ENCODE data around the gene PDLIM5.
A peak's percentile ranks its signal among the peaks of the same experiment; 100 is the strongest.

The PDLIM5 gene

DNA sequence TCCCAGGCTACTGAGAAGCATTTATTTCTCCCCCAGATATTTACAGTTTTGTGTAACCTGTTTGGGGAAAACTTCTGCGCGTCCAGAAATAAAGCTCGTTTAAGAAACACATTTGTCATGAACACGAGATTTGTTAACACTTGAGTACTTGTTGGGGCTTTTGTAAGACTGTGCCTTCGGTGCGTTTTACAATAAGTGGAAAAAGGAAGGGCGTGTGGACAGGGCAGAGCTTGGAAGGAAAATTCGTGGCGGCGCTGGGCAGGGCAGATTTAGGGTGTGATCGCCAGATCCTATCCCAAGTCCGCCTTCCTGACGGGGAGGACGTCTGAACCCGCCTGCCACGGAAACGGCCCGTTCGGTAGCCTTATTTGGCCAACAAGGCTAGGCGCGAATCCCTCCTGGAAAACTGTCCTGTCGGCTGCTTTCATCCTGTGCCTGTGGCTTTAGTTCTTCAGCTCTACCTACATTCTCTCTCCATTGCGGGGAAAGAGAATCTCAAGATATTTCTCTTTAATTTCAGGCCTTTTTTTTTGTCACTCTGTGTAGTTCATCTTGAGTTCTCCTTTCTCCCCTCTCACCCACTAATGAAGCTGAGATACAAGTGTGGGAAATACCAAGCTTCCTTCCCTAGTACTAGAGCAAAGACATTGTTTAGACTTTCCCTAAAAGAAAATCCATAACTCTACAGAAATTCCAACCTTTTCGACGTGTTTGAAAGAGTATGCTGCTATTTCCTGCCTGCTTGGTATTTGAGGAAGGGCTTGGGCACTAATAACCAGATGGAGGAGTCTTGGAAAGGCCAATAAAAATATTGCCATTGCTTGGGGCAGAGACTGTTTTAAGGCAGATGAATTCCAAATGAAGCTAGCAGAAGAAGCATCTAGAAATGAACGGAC, 982 bp downstream of the PDLIM5 start:
- peak; percentile 24 for FAIRE-seq
- no peak for TF ChIP-seq TAF1 (IDR thresholded peaks at IDR 0.05; ENCODE audit: borderline replicate concordance, low read depth, low read length)
- no peak for TF ChIP-seq POLR2A (IDR thresholded peaks at IDR 0.05; ENCODE audit: low read depth, low read length)
- no peak for TF ChIP-seq POLR2AphosphoS5 (IDR thresholded peaks at IDR 0.05; ENCODE audit: low read depth, low read length)
- no peak for DNase-seq (ENCODE audit: insufficient read length)

- DNase-seq (ENCODE audit: insufficient read length) (no peak), FAIRE-seq (no peak)
- no peak for TF ChIP-seq POLR2A (IDR thresholded peaks at IDR 0.05; ENCODE audit: low read depth, low read length)
Measured at GRCh38 chr4:94453391-94453963, 1.7 kb downstream of the PDLIM5 start.

DNA sequence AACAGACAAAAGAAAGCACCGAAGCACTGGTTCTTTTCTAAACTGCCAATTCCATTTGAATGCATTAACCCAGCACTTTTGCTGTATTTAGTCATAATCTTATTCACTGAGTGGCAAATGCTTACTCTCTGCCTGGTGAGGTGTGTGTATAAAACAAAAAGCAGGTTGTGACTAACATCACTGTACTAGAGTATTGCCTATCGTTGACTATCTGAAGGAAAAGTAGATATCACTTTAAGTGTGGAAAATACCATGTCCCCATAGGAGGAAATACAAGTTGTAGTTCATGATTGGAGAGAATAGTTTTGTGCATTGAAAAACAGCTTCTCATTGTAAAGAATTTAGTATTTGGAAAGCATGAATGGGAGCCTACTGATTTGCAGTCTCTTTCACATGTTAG, 2.7 kb downstream of the PDLIM5 start:
- DNase-seq (ENCODE audit: insufficient read length), result no peak
- TF ChIP-seq POLR2AphosphoS5 (IDR thresholded peaks at IDR 0.05; ENCODE audit: low read depth, low read length) (no peak), TAF1 (IDR thresholded peaks at IDR 0.05; ENCODE audit: borderline replicate concordance, low read depth, low read length) (no peak), POLR2A (IDR thresholded peaks at IDR 0.05; ENCODE audit: low read depth, low read length) (no peak)
- no peak for FAIRE-seq

- TF ChIP-seq POLR2A (IDR thresholded peaks at IDR 0.05; ENCODE audit: low read depth, low read length) (no peak), TAF1 (IDR thresholded peaks at IDR 0.05; ENCODE audit: borderline replicate concordance, low read depth, low read length) (no peak), POLR2AphosphoS5 (IDR thresholded peaks at IDR 0.05; ENCODE audit: low read depth, low read length) (no peak)
- FAIRE-seq, result no peak
- no peak for DNase-seq (ENCODE audit: insufficient read length)
Measured at GRCh38 chr4:94455081-94455480, 3.3 kb downstream of the PDLIM5 start.

DNA sequence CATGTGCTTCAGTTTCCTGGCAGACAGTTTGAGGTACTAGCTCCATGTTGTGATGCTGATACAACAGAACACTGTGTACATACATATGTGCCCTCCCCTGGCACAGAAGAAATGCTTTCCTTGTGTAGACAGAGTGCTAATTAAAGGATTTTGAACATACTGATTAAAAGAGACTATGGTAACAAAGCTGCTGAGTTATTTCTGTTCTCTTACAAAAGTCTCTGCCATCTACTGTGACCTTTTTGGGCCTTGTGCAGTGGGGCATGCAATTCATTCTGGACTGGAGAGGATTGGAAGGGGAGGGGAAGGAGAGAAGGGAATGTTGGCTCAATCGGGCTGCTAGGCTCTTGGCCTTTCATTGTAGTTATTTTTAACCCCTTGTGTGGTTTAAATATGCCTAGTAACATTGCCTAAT, 6.0 kb downstream of the PDLIM5 start:
- DNase-seq (ENCODE audit: insufficient read length), result no peak
- TF ChIP-seq POLR2AphosphoS5 (IDR thresholded peaks at IDR 0.05; ENCODE audit: low read depth, low read length), result no peak
- no peak for TF ChIP-seq TAF1 (IDR thresholded peaks at IDR 0.05; ENCODE audit: borderline replicate concordance, low read depth, low read length)
- TF ChIP-seq POLR2A (IDR thresholded peaks at IDR 0.05; ENCODE audit: low read depth, low read length), result no peak
- FAIRE-seq, result no peak

- FAIRE-seq, result no peak
- DNase-seq (ENCODE audit: insufficient read length), result no peak
- TF ChIP-seq POLR2A (IDR thresholded peaks at IDR 0.05; ENCODE audit: low read depth, low read length) (no peak), POLR2AphosphoS5 (IDR thresholded peaks at IDR 0.05; ENCODE audit: low read depth, low read length) (no peak), TAF1 (IDR thresholded peaks at IDR 0.05; ENCODE audit: borderline replicate concordance, low read depth, low read length) (no peak)
Measured at GRCh38 chr4:94458682-94459081, 6.9 kb downstream of the PDLIM5 start.

DNA sequence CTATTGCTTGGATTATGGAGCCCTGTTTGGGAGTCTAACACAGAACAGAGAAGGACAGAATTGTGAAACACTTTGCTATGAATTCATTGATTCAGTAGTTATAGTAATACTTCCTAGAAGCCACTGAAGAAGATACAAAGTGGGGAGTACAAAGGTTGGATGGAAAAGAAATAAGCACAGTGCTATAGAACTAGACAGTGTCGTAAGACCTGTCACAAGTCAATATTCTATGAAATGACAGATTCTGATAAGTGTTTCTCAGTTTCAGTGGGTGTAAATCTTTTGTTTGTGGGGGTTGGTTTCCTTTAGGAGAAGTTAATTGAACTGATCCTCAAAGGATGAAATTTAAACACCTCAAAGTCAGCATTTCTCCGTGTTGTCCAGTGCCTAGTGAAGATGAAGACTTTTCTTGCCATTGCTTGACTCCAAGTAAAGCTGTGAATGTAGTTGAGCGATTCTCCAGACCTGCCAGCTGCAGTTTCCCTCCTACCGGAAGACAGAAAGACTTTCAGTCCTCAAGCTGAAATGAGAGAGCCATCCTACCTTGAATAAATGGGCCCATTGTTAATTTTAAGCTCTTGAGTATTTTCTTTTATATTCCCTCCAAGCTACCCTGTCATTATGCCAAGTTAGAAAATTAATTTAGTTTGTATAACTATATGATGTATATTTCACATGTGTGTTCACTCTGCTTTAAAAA, 7.9 kb downstream of the PDLIM5 start:
- FAIRE-seq, result no peak
- TF ChIP-seq POLR2A (IDR thresholded peaks at IDR 0.05; ENCODE audit: low read depth, low read length) (no peak), TAF1 (IDR thresholded peaks at IDR 0.05; ENCODE audit: borderline replicate concordance, low read depth, low read length) (no peak), POLR2AphosphoS5 (IDR thresholded peaks at IDR 0.05; ENCODE audit: low read depth, low read length) (no peak)
- DNase-seq (ENCODE audit: insufficient read length), result no peak

- FAIRE-seq (no peak), DNase-seq (ENCODE audit: insufficient read length) (no peak)
- no peak for TF ChIP-seq POLR2AphosphoS5 (IDR thresholded peaks at IDR 0.05; ENCODE audit: low read depth, low read length)
- no peak for TF ChIP-seq POLR2A (IDR thresholded peaks at IDR 0.05; ENCODE audit: low read depth, low read length)
- no peak for TF ChIP-seq TAF1 (IDR thresholded peaks at IDR 0.05; ENCODE audit: borderline replicate concordance, low read depth, low read length)
Measured at GRCh38 chr4:94461506-94461905, 9.8 kb downstream of the PDLIM5 start.

DNA sequence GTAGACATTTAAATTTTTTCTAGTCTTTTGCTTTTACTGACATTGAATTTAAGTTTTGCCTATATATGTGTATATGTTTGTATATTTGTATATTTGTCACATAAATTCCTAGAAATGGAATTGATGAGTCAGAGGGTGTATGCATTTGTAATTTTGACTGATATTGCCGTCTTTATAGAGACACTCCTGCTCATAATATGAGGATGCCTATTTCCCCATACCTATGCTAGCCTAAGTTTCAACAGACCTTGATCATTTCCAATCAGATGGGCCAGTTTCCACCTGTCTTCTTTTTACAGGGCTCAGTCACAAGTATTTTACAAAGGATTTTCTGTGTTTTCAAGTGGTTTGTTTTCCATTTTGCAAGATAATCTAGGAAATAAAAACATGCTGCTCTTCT, 10.8 kb downstream of the PDLIM5 start:
- FAIRE-seq, result no peak
- TF ChIP-seq POLR2AphosphoS5 (IDR thresholded peaks at IDR 0.05; ENCODE audit: low read depth, low read length), result no peak
- TF ChIP-seq POLR2A (IDR thresholded peaks at IDR 0.05; ENCODE audit: low read depth, low read length), result no peak
- TF ChIP-seq TAF1 (IDR thresholded peaks at IDR 0.05; ENCODE audit: borderline replicate concordance, low read depth, low read length), result no peak
- DNase-seq (ENCODE audit: insufficient read length), result no peak

GRCh38 chr4:94463771-94464170, 12.0 kb downstream of the PDLIM5 start:
- TF ChIP-seq POLR2AphosphoS5 (IDR thresholded peaks at IDR 0.05; ENCODE audit: low read depth, low read length), result no peak
- TF ChIP-seq TAF1 (IDR thresholded peaks at IDR 0.05; ENCODE audit: borderline replicate concordance, low read depth, low read length), result no peak
- TF ChIP-seq POLR2A (IDR thresholded peaks at IDR 0.05; ENCODE audit: low read depth, low read length), result no peak
- DNase-seq (ENCODE audit: insufficient read length), result no peak
- FAIRE-seq, result no peak

DNA sequence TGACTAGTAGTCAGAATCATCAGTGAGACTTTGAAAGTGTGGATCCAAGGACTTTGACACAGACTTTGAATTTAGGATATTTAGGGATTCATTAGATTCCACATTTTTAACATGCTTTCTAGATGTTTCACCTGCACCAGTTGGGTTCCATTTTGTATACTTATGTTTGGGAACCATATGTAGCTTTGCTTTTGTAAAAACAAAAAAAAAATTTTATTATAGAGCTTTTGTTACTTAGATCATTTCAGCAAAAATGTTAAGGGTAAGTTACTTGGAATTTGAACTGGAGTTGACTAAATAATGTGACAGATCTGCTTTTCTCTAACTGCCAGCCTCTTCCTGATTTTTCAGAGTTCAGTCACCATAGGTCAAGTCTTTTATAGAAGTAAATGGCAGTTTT, 14.6 kb downstream of the PDLIM5 start:
- no peak for DNase-seq (ENCODE audit: insufficient read length)
- no peak for FAIRE-seq
- TF ChIP-seq POLR2AphosphoS5 (IDR thresholded peaks at IDR 0.05; ENCODE audit: low read depth, low read length), result no peak
- TF ChIP-seq POLR2A (IDR thresholded peaks at IDR 0.05; ENCODE audit: low read depth, low read length), result no peak
- no peak for TF ChIP-seq TAF1 (IDR thresholded peaks at IDR 0.05; ENCODE audit: borderline replicate concordance, low read depth, low read length)

Data from GM12892 (cell line).